Prostate gland (tissue), 2 donors: Measurements from ENCODE around the gene FCGBP. TPM values are rescaled to one million over a fixed set of nuclear protein-coding genes. Genes with fewer than 3 reads are reported as not detected.
"Not testable (repeated sequence)": the region's sequence is repeated elsewhere in the genome, so short reads cannot be mapped to it uniquely, and the experiment has no call there.

Experiments
- DNase-seq: peaks from one replicate; pipeline ENCODE4 v3.0.0-alpha.2; 2019; ENCODE audit warnings: low spot score
- H3K27ac ChIP-seq, 2 donors: fragments of 200-600 bp; sonication (generic); 2 replicates each; pipeline ENCODE4 v1.5.1; 2017 to 2019
- H3K27me3 ChIP-seq: fragments of 200-600 bp; sonication (generic); replicated peaks from 2 replicates; pipeline ENCODE4 v1.5.1; 2019; ENCODE audit not compliant: insufficient read depth
- H3K36me3 ChIP-seq, 2 donors: fragments of 200-600 bp; sonication (generic); 1 replicate in 1 of 2; 2 replicates in 1 of 2; pipeline versions ENCODE4 v1.5.1 to v1.8.1; 2017 to 2019
- H3K4me1 ChIP-seq: fragments of 200-600 bp; sonication (generic); replicated peaks from 2 replicates; pipeline ENCODE4 v1.5.1; 2019
- H3K4me3 ChIP-seq, 2 donors: fragments of 200-600 bp; sonication (generic); 2 replicates each; pipeline ENCODE4 v1.5.1; 2017 to 2019
- H3K9me3 ChIP-seq: fragments of 200-600 bp; sonication (generic); 2 replicates; pipeline ENCODE4 v1.5.1; 2017
- POLR2A ChIP-seq: fragments of 450-650 bp; IDR thresholded peaks from one replicate; pipeline ENCODE4 v1.6.1; 2016; ENCODE audit warnings: antibody characterized with exemption, mild to moderate bottlenecking
- POLR2AphosphoS5 ChIP-seq: sonication (generic); formaldehyde crosslinking; IDR thresholded peaks from one replicate; pipeline ENCODE4 v1.6.1; 2017; ENCODE audit warnings: antibody characterized with exemption
- WGBS: methylation state at CpG from one replicate; pipeline ENCODE4 v1.1.5; 2018; 5-methylcytosine and 5-hydroxymethylcytosine counted together
- intact Hi-C: fragments of 100-400 bp; cut with DNase I; formaldehyde crosslinking; loops from one replicate; pipeline ENCODE4 v1.14.2; 2022
- total RNA-seq, 2 donors: library from RNA; depleted of rRNA; stranded (reverse); fragments of >200 nt; gene quantifications; one replicate each; pipeline ENCODE4 v1.1.0, GENCODE V29; 2016
- TF ChIP-seq, protein P1 (sequence below), 4 experiments: fragments of 200-600 bp in 2 of 4; fragments of 450-650 bp in 2 of 4; sonication (generic) in 2 of 4; IDR thresholded peaks; 1 replicate in 3 of 4; 2 replicates in 1 of 4; pipeline ENCODE4 v1.5.1; 2016 to 2019; ENCODE audit warnings: antibody characterized with exemption in 4 of 4, mild to moderate bottlenecking in 2 of 4, moderate library complexity in 2 of 4

Gene FCGBP
- total RNA-seq, 2 donors from 2014 or later = 42.4 to 73.5 TPM

DNA sequence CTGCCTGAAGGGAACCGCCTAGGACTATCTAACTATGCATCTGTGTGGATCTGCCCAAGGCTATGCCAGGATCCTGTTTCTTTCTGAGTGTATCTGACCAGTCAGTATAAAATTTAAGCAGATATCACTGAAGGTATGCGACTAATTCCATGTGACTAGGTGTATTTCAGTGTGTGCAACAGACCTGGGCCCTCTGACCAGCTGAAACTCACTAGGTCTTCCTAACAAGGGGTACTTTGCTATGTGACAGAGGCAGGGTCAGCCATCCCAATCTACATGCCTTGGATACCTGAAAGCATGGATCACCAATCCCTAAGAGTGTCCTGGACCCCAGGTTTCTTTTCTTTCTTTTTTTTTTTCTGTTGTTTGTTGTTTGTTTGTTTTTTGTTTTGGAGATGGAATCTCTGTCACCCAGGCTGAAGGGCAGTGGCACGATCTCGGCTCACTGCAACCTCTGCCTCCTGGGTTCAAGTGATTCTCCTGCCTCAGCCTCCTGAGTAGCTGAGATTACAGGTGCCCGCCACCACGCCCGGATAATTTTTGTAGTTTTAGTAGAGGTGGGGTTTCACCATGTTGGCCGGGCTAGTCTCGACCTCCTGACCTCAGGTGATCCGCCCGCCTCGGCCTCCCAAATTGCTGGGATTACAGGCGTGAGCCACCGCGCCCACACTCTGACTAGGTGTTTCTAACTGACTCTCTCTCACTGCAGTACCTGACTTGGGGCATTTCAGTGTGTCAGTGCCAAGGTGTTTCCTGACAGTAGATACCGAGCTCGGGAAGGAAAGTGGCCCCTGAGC, 43.5 kb downstream of the FCGBP start:
- TF ChIP-seq POLR2A = no peak
- TF ChIP-seq, protein P1, sequence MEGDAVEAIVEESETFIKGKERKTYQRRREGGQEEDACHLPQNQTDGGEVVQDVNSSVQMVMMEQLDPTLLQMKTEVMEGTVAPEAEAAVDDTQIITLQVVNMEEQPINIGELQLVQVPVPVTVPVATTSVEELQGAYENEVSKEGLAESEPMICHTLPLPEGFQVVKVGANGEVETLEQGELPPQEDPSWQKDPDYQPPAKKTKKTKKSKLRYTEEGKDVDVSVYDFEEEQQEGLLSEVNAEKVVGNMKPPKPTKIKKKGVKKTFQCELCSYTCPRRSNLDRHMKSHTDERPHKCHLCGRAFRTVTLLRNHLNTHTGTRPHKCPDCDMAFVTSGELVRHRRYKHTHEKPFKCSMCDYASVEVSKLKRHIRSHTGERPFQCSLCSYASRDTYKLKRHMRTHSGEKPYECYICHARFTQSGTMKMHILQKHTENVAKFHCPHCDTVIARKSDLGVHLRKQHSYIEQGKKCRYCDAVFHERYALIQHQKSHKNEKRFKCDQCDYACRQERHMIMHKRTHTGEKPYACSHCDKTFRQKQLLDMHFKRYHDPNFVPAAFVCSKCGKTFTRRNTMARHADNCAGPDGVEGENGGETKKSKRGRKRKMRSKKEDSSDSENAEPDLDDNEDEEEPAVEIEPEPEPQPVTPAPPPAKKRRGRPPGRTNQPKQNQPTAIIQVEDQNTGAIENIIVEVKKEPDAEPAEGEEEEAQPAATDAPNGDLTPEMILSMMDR (IDR thresholded peaks at IDR 0.05) = no peak
- TF ChIP-seq POLR2AphosphoS5 = no peak
- no peak for DNase-seq
- Histone ChIP-seq H3K36me3 (no peaks in the 10 kb centered on the region), H3K27me3 (no peaks in the 10 kb centered on the region), H3K4me1 (no peaks in the 10 kb centered on the region), H3K27ac (no peak overlapping the region), H3K4me3 (no peak overlapping the region), H3K9me3 (no peaks in the 10 kb centered on the region)
- intact Hi-C loops = no loop called here
- 89% methylated on average over 17 of the region's 17 CpGs for WGBS

DNA sequence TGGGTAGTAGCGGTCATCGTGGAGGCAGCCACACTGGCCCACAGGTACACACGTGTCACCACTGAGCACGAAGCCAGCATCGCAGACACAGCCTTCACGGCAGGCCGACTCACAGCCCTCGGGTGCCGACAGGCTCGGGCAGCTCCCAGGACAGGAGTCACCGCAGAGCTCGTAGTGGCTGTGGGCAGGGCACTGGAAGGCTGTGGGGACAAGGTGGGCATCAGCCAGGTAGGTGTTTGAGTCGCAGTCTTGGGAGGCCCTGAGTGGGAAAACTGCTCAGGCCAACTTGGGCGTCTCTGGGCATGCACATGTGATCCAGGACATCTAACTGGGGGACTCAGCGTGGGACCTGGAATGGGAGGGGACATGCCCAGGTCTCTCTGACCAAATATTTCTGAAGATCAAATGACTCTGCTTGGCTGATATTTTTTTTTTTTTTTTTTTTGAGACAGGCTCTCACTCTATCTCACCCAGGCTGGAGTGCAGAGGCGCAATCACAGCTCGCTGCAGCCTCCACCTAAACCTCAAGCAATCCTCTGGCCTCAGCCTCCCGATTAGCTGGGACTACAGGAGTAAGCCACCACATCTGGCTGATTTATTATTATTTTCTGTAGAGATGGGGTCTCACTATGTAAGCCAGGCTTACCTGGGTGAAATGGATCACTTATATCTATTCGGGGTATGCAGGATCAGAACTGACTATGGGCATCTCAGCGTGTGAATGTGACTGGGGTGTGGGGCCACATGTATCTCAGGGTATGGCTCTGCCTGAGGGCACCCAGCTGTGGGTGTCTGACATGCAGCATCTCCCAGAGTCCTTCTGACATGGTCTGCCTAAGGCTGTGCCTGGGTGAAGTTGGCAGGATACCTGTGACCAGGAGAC, 44.3 kb downstream of the FCGBP start:
- H3K27ac ChIP-seq, H3K9me3 ChIP-seq, DNase-seq, H3K4me3 ChIP-seq, H3K4me1 ChIP-seq, intact Hi-C loops, H3K27me3 ChIP-seq, H3K36me3 ChIP-seq: not testable (repeated sequence)
- 80% methylated on average over 19 of the region's 20 CpGs for WGBS

DNA sequence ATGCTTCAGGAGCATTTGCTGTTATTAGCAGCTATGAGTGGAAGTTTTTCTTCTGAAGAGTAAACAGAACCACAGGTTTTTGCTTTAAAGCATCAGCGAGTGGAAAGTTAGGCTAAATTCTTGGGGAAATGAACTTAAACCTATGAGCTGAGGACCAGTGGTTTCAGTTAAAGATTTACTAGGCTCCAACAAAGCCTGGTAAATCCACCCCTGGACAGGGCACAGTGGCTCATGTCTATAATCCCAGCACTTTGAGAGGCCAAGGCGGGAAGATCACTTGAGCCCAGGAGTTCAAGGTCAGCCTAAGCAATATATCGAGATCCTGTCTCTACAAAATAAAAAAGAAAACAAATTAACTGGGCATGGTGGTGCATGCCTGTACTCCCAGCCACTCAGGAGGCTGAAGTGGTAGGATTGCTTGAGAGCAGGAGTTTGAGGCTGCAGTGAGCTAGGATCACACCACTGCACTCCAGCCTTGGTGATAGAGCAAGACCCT, 46.9 kb downstream of the FCGBP start:
- 56% methylated on average over 2 of the region's 3 CpGs for WGBS
- H3K4me1 ChIP-seq, H3K36me3 ChIP-seq, H3K27me3 ChIP-seq, H3K4me3 ChIP-seq, intact Hi-C loops, H3K9me3 ChIP-seq, H3K27ac ChIP-seq, DNase-seq: not testable (repeated sequence)

DNA sequence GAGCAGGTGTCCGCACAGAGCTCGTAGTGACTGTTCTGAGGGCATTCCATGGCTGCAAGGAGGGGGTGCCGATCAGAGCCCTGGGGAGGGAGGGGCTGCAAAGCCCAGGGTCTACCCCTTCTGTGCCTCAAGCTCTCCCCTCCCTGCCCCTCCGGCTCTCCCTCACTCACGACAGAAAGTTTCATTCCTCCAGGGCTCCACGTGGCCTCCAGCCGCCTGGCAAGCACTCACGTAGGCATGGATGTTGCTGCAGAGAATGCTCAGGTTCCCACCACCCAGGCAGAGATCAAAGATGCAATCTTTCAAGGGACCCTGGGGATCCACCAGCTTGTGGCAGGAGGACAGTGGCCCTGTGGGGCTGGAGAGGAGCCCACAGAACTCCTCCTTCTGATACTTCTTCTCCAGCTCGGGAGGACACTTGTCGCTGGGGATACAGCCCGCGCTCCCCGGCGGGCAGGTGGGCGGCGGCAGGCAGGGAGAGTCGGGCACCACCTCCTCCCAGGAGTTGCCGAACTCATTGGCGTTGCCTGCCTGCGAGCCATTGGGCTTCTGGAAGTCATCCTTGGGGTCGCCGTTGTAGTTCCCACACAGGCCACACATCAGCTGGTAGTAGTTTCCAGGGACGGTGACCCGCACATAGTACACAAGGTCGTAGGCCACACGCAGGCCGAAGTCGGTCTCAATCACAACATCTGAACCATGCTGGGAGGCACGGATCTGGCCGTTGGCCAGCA, 48.4 kb downstream of the FCGBP start:
- 84% methylated on average over 13 of the region's 30 CpGs for WGBS
- H3K4me1 ChIP-seq, intact Hi-C loops: not testable (repeated sequence)

DNA sequence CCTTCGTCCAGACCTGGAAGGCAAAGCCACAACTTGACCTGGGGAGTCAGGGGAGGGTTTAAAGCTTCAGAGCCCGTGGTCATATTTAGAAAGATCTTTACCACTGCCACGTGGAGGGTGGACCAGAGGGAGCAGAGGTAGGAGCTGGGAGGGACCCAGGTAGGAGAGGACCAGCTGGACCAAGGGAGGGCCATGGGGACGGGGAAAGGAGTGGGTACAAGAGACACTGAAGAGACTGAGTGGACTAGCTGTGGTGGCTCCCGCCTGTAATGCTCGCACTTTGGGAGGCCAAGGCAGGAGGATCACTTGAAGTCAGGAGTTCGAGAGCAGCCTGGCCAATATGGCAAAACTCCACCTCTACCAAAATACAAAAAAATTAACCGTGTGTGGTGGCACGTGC, 49.7 kb downstream of the FCGBP start:
- 79% methylated on average over 4 of the region's 9 CpGs for WGBS
- DNase-seq, intact Hi-C loops: not testable (repeated sequence)

More for the DNA sequence above, 48.4 kb downstream of the FCGBP start:
- H3K9me3 ChIP-seq, H3K36me3 ChIP-seq, H3K4me3 ChIP-seq, H3K27ac ChIP-seq, DNase-seq, H3K27me3 ChIP-seq: not testable (repeated sequence)

More for the DNA sequence above, 49.7 kb downstream of the FCGBP start:
- H3K9me3 ChIP-seq, H3K36me3 ChIP-seq, H3K4me3 ChIP-seq, H3K4me1 ChIP-seq, H3K27me3 ChIP-seq, H3K27ac ChIP-seq: not testable (repeated sequence)

Other genes starting within 250 kb of the FCGBP start
- not detected for gene LGALS14, start 230.2 kb downstream of the FCGBP start, total RNA-seq
- gene CLC, start 196.6 kb downstream of the FCGBP start, total RNA-seq = not detected
- not detected for gene LEUTX, start 155.8 kb downstream of the FCGBP start, total RNA-seq
- gene DYRK1B, start 100.5 kb downstream of the FCGBP start, total RNA-seq = 10 to 100 TPM; 18.2 to 48.7 TPM
- gene FBL, start 88.3 kb downstream of the FCGBP start, total RNA-seq = 100 to 1,000 TPM; 139 to 224 TPM
- gene PSMC4, start 36.5 kb upstream of the FCGBP start, total RNA-seq = 100 to 1,000 TPM in 1 of 2 donors, 10 to 100 TPM in 1; 86.1 to 129 TPM
- 10 to 100 TPM in 1 of 2 donors, 1 to 10 TPM in 1; 4.6 to 10.6 TPM for gene ZNF546, start 62.4 kb upstream of the FCGBP start, total RNA-seq
- gene ZNF780B, start 121.6 kb upstream of the FCGBP start, total RNA-seq = 10 to 100 TPM; 11.7 to 17.4 TPM
- 10 to 100 TPM; 18.4 to 23.4 TPM for gene ZNF780A, start 156.3 kb upstream of the FCGBP start, total RNA-seq